GM12878 (cell line): ENCODE results near the gene CFLAR. TPM values are rescaled to one million over a fixed set of nuclear protein-coding genes. Genes with fewer than 3 reads are reported as not detected.

Source experiments
- ATAC-seq: fragments of 200-7000 bp; cut with Tn5 transposase; 3 replicates; pipeline ENCODE4 v1.9.1; 2020; ENCODE audit warnings: mild to moderate bottlenecking, moderate library complexity
- BruUV-seq: library from RNA; stranded (reverse); fragments of 400-500 nt; replicated peaks from 2 replicates; lab custom pipeline; 2021; lab: Mats Ljungman, UMichigan
- CTCF ChIA-PET: fragments of 300-600 bp; sonication (Branson Sonifier 250); formaldehyde crosslinking; extraction: SDS; loops from one replicate; lab custom pipeline; 2021; ENCODE audit warnings: inconsistent platforms; lab: Yijun Ruan, JAX
- POLR2A ChIA-PET: fragments of 350-600 bp; formaldehyde crosslinking; extraction: SDS; loops from one replicate; lab custom pipeline; 2021; ENCODE audit warnings: inconsistent platforms; lab: Charles Lee
- RAD21 ChIA-PET: fragments of 300-600 bp; sonication (Branson Sonifier 250); formaldehyde crosslinking; loops from one replicate; lab custom pipeline; 2023; ENCODE audit warnings: antibody characterized with exemption; ENCODE audit not compliant: unreplicated experiment; lab: Charles Lee
- SMC1A ChIA-PET: fragments of 300-600 bp; sonication (Branson Sonifier 250); formaldehyde crosslinking; loops from one replicate; lab custom pipeline; 2023; ENCODE audit not compliant: unreplicated experiment, uncharacterized antibody; lab: Charles Lee
- DNase-seq: peaks from one replicate; pipeline ENCODE4 v3.0.0-alpha.2; 2011; ENCODE audit warnings: low read depth, low spot score
- FAIRE-seq: peaks from 3 replicates; lab custom pipeline; 2011; peaks lifted over from hg19 to GRCh38; lab: Jason Lieb, UNC
- H2AFZ ChIP-seq: 2 replicates; pipeline ENCODE4 v1.6.0; 2011; ENCODE audit warnings: low read depth, low read length, control low read depth; ENCODE audit not compliant: control insufficient read depth
- H3K27ac ChIP-seq: 2 replicates; pipeline ENCODE4 v1.5.1; 2011; ENCODE audit warnings: control low read depth; ENCODE audit not compliant: control insufficient read depth, insufficient read depth
- H3K27me3 ChIP-seq, 2 experiments: replicated peaks in 1 of 2; 2 replicates each; pipeline versions ENCODE4 v1.6.0 to v1.6.1; 2011; ENCODE audit warnings: low read length in 1 of 2; ENCODE audit not compliant: control insufficient read depth in 2 of 2, insufficient read depth in 2 of 2
- H3K36me3 ChIP-seq, 2 experiments: 2 replicates each; pipeline ENCODE4 v1.5.1; 2011; ENCODE audit warnings: low read length in 1 of 2; ENCODE audit not compliant: control insufficient read depth in 2 of 2, insufficient read depth in 2 of 2
- H3K4me1 ChIP-seq: 2 replicates; pipeline ENCODE4 v1.6.1; 2011; ENCODE audit warnings: mild to moderate bottlenecking, low read length, moderate library complexity, mixed read lengths; ENCODE audit not compliant: control insufficient read depth, insufficient read depth
- H3K4me2 ChIP-seq: 2 replicates; pipeline ENCODE4 v1.6.0; 2011; ENCODE audit warnings: control low read depth; ENCODE audit not compliant: control insufficient read depth, insufficient read depth
- H3K4me3 ChIP-seq: fragments of 200-600 bp; sonication (generic); 2 replicates; pipeline ENCODE4 v1.5.1; 2016
- H3K79me2 ChIP-seq: 2 replicates; pipeline ENCODE4 v1.6.0; 2011; ENCODE audit warnings: low read length; ENCODE audit not compliant: control insufficient read depth, insufficient read depth
- H3K9ac ChIP-seq: 2 replicates; pipeline ENCODE4 v1.8.0; 2011; ENCODE audit warnings: low read length, control low read depth, mixed read lengths; ENCODE audit not compliant: control insufficient read depth, insufficient read depth
- H3K9me3 ChIP-seq: replicated peaks from 3 replicates; pipeline ENCODE4 v1.5.1; 2011; ENCODE audit warnings: mild to moderate bottlenecking, low read length; ENCODE audit not compliant: control insufficient read depth, insufficient read depth
- H4K20me1 ChIP-seq: 2 replicates; pipeline ENCODE4 v1.6.0; 2011; ENCODE audit not compliant: control insufficient read depth, insufficient read depth
- BACH1 ChIP-seq: fragments of 450-650 bp; IDR thresholded peaks from 2 replicates; pipeline ENCODE4 v1.6.1; 2017; ENCODE audit warnings: mild to moderate bottlenecking, borderline replicate concordance
- DPF2 ChIP-seq: fragments of 450-650 bp; IDR thresholded peaks from 2 replicates; pipeline ENCODE4 v1.6.1; 2017; ENCODE audit warnings: mild to moderate bottlenecking
- MLLT1 ChIP-seq: fragments of 450-650 bp; IDR thresholded peaks from 2 replicates; pipeline ENCODE4 v1.6.1; 2016; ENCODE audit warnings: mild to moderate bottlenecking
- POLR2A ChIP-seq: IDR thresholded peaks from 2 replicates; pipeline ENCODE4 v1.6.1; 2011; ENCODE audit warnings: low read depth, mild to moderate bottlenecking, low read length
- SMC3 ChIP-seq: IDR thresholded peaks from 2 replicates; pipeline ENCODE4 v1.6.1; 2011; ENCODE audit warnings: low read length, improper control_type of control experiment, borderline replicate concordance
- TCF12 ChIP-seq: IDR thresholded peaks from 2 replicates; pipeline ENCODE4 v1.6.1; 2011; ENCODE audit warnings: low read depth, mild to moderate bottlenecking, low read length
- TCF7 ChIP-seq: IDR thresholded peaks from 2 replicates; pipeline ENCODE4 v1.6.1; 2014; ENCODE audit warnings: antibody characterized with exemption, borderline replicate concordance
- ZBED1 ChIP-seq: IDR thresholded peaks from 2 replicates; pipeline ENCODE4 v1.6.1; 2016; ENCODE audit warnings: borderline replicate concordance
- WGBS: methylation state at CpG from one replicate; pipeline ENCODE4 v1.1.6; 2016; ENCODE audit warnings: low lambda C conversion rate; ENCODE audit not compliant: insufficient replicate concordance, insufficient coverage; ENCODE audit errors: missing lambda C conversion rate; 5-methylcytosine and 5-hydroxymethylcytosine counted together
- in situ Hi-C: fragments of 300-500 bp; cut with MboI; formaldehyde crosslinking; loops from 9 replicates; pipeline ENCODE4 v1.14.3; 2018; ENCODE audit warnings: mixed read lengths
- intact Hi-C: fragments of 100-400 bp; cut with micrococcal nuclease; formaldehyde crosslinking; loops from one replicate; pipeline ENCODE4 v1.14.2; 2022; ENCODE audit not compliant: unreplicated experiment
- polyA plus RNA-seq, 11 experiments: library from polyadenylated mRNA; depleted of rRNA in 4 of 11; unstranded in 6 of 11; stranded (reverse) in 5 of 11; fragments of >200 nt; fragmentation: Nextera tagmentation in 4 of 11; fragmentation: Illumina TruSeq in 1 of 11; extraction: Ambion mirVana in 4 of 11; extraction: Trizol in 1 of 11; gene quantifications; 1 replicate in 1 of 11; 2 replicates in 10 of 11; pipeline versions ENCODE4 v1.2.1 to v1.2.3, GENCODE V29; 2011 to 2016; ENCODE audit warnings: inconsistent platforms in 2 of 11, missing spikeins in 2 of 11, low read depth in 1 of 11
- total RNA-seq, 4 experiments: library from RNA; depleted of rRNA in 3 of 4; stranded (reverse); fragments of >200 nt in 3 of 4; fragmentation: Illumina TruSeq in 1 of 4; extraction: Trizol in 1 of 4; gene quantifications; 2 replicates each; pipeline versions ENCODE4 v1.2.1 to v1.2.3, GENCODE V29; 2013 to 2021
- TF ChIP-seq, protein P1 (sequence below): IDR thresholded peaks from 2 replicates; pipeline ENCODE4 v1.6.1; 2012; ENCODE audit warnings: low read length, inconsistent platforms

Gene CFLAR
- total and polyA plus RNA-seq, 10 of the 15 experiments (the other 5 are each of a cell fraction or from before 2014, with no cell fraction given): 80.6 to 181 (median 101) TPM

GRCh38 chr2:201197781-201198180 lies 81.8 kb downstream of the CFLAR start:
- in situ Hi-C loops: no loop called here
- DNase-seq (no peak), FAIRE-seq (no peak), ATAC-seq (no peak)
- no TSS peak for BruUV-seq
- no peak overlapping the region for H3K9ac ChIP-seq
- H3K9me3 ChIP-seq: no peaks in the 10 kb centered on the region; the same call in 2 of the 3 replicates
- H4K20me1 ChIP-seq: peaks cover 3% of the 10 kb centered on the region; the same call in 1 of the 2 replicates
- peaks cover 12% of the 10 kb centered on the region; the same call in 1 of the 2 replicates for H3K4me1 ChIP-seq
- H2AFZ ChIP-seq: no peak overlapping the region
- no peaks in the 10 kb centered on the region; a peak in 3 of 4 replicates for H3K36me3 ChIP-seq
- CTCF ChIA-PET: interaction anchor here (4.5 to 7.2 kb wide), 2 partner anchors 15 to 35 kb away, joined by 35 to 85 read pairs; partner anchors contain the start of gene CASP10
- no peak overlapping the region for H3K4me3 ChIP-seq
- H3K4me2 ChIP-seq: no peak overlapping the region
- POLR2A ChIA-PET: no interaction called here
- intact Hi-C loops: no loop called here
- H3K79me2 ChIP-seq: no peaks in the 10 kb centered on the region
- no peak for TF ChIP-seq TCF12
- TF ChIP-seq ZBED1: no peak
- TF ChIP-seq, protein P1, sequence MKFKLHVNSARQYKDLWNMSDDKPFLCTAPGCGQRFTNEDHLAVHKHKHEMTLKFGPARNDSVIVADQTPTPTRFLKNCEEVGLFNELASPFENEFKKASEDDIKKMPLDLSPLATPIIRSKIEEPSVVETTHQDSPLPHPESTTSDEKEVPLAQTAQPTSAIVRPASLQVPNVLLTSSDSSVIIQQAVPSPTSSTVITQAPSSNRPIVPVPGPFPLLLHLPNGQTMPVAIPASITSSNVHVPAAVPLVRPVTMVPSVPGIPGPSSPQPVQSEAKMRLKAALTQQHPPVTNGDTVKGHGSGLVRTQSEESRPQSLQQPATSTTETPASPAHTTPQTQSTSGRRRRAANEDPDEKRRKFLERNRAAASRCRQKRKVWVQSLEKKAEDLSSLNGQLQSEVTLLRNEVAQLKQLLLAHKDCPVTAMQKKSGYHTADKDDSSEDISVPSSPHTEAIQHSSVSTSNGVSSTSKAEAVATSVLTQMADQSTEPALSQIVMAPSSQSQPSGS: no peak
- TF ChIP-seq BACH1: no peak
- TF ChIP-seq MLLT1: no peak
- TF ChIP-seq DPF2: no peak
- TF ChIP-seq POLR2A: no peak
- TF ChIP-seq TCF7: no peak
- TF ChIP-seq SMC3: no peak
- RAD21 ChIA-PET: no interaction called here
- 77% methylated on average over 4 of the region's 4 CpGs for WGBS
- SMC1A ChIA-PET: no interaction called here
- H3K27ac ChIP-seq: no peak overlapping the region
- H3K27me3 ChIP-seq: no peaks in the 10 kb centered on the region; a peak in 1 of 4 replicates
